Neural progenitor cell (in vitro differentiated cells): Measurements from ENCODE around the gene TNFSF8.

Experiments used
- EZH2 ChIP-seq: fragments of 200-600 bp; sonication (generic); IDR thresholded peaks from 2 replicates; pipeline ENCODE4 v1.6.1; 2017; ENCODE audit warnings: antibody characterized with exemption, mild to moderate bottlenecking, moderate library complexity
- EZH2phosphoT487 ChIP-seq: fragments of 200-600 bp; sonication (generic); IDR thresholded peaks from 2 replicates; pipeline ENCODE4 v1.6.1; 2017; ENCODE audit warnings: antibody characterized with exemption
- TF ChIP-seq, protein P1 (sequence below): fragments of 200-600 bp; sonication (generic); IDR thresholded peaks from 2 replicates; pipeline ENCODE4 v1.5.1; 2017; ENCODE audit warnings: antibody characterized with exemption, mild to moderate bottlenecking

- TF ChIP-seq EZH2phosphoT487 (no peak), EZH2 (no peak)
- TF ChIP-seq, protein P1, sequence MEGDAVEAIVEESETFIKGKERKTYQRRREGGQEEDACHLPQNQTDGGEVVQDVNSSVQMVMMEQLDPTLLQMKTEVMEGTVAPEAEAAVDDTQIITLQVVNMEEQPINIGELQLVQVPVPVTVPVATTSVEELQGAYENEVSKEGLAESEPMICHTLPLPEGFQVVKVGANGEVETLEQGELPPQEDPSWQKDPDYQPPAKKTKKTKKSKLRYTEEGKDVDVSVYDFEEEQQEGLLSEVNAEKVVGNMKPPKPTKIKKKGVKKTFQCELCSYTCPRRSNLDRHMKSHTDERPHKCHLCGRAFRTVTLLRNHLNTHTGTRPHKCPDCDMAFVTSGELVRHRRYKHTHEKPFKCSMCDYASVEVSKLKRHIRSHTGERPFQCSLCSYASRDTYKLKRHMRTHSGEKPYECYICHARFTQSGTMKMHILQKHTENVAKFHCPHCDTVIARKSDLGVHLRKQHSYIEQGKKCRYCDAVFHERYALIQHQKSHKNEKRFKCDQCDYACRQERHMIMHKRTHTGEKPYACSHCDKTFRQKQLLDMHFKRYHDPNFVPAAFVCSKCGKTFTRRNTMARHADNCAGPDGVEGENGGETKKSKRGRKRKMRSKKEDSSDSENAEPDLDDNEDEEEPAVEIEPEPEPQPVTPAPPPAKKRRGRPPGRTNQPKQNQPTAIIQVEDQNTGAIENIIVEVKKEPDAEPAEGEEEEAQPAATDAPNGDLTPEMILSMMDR = no peak
These were observed 69.1 kb downstream of the TNFSF8 start for GRCh38 chr9:114861273-114861672.
